Peyer's patch (tissue), 4 donors: ENCODE measurements around the gene RCBTB2.

Experiments
- CTCF ChIP-seq, 6 experiments: fragments of 450-650 bp in 4 of 6; fragments of 200-600 bp in 2 of 6; sonication (generic) in 1 of 6; IDR thresholded peaks; one replicate each; pipeline ENCODE4 v1.5.1; 2017 to 2019; ENCODE audit warnings: antibody characterized with exemption in 6 of 6, mild to moderate bottlenecking in 3 of 6, moderate library complexity in 1 of 6
- POLR2A ChIP-seq, 2 donors: fragments of 450-650 bp; IDR thresholded peaks; one replicate each; pipeline ENCODE4 v1.5.1; 2017; ENCODE audit warnings: antibody characterized with exemption in 2 of 2, mild to moderate bottlenecking in 2 of 2, moderate library complexity in 2 of 2

GRCh38 chr13:48500652-48501197 lies 32.2 kb downstream of the RCBTB2 start:
- TF ChIP-seq CTCF (IDR thresholded peaks at IDR 0.05) (no peak), POLR2A (IDR thresholded peaks at IDR 0.05) (no peak)
